DMS 273 (cell line): ENCODE measurements around the gene NQO2.
"Not testable (repeated sequence)": the region's sequence is repeated elsewhere in the genome, so short reads cannot be mapped to it uniquely, and the experiment has no call there.

Experiments
- DNase-seq: peaks from one replicate; lab custom pipeline; 2025; ENCODE audit not compliant: unreplicated experiment; lab: John Stamatoyannopoulos, UW

NQO2 gene

GRCh38 chr6:2988426-2989331 lies 11.0 kb upstream of the NQO2 start:
- peak; percentile 93 for DNase-seq

- DNase-seq, result peak; percentile 98
These were observed 10.1 kb upstream of the NQO2 start for GRCh38 chr6:2989332-2990247.

GRCh38 chr6:2990248-2990931 lies 9.3 kb upstream of the NQO2 start:
- peak; percentile 59 for DNase-seq

GRCh38 chr6:2990932-2991506 lies 8.7 kb upstream of the NQO2 start:
- DNase-seq, result no peak

GRCh38 chr6:2992330-2992979 lies 7.2 kb upstream of the NQO2 start:
- no peak for DNase-seq

GRCh38 chr6:2993755-2994317 lies 5.9 kb upstream of the NQO2 start:
- DNase-seq, result no peak

GRCh38 chr6:2998249-2998997 lies 1.3 kb upstream of the NQO2 start:
- DNase-seq, result peak; percentile 53

- no peak for DNase-seq
These were observed 586 bp upstream of the NQO2 start for GRCh38 chr6:2998998-2999617.

GRCh38 chr6:3001146-3001772 lies 1.6 kb downstream of the NQO2 start:
- DNase-seq, result no peak

- peak; percentile 77 for DNase-seq
These were observed 2.1 kb downstream of the NQO2 start for GRCh38 chr6:3001773-3002293.

GRCh38 chr6:3003226-3003625 lies 3.5 kb downstream of the NQO2 start:
- not testable (repeated sequence) for DNase-seq

- no peak for DNase-seq
These were observed 5.4 kb downstream of the NQO2 start for GRCh38 chr6:3005077-3005476.

GRCh38 chr6:3005874-3006273 lies 6.2 kb downstream of the NQO2 start:
- DNase-seq, result no peak

GRCh38 chr6:3006476-3006875 lies 6.8 kb downstream of the NQO2 start:
- DNase-seq, result no peak

GRCh38 chr6:3007571-3007970 lies 7.9 kb downstream of the NQO2 start:
- no peak for DNase-seq

GRCh38 chr6:3008712-3009265 lies 9.1 kb downstream of the NQO2 start:
- not testable (repeated sequence) for DNase-seq

GRCh38 chr6:3009930-3010329 lies 10.2 kb downstream of the NQO2 start:
- DNase-seq, result no peak

- DNase-seq, result no peak
These were observed 11.5 kb downstream of the NQO2 start for GRCh38 chr6:3011158-3011557.
